ENCODE data around the gene REC8.
"Not testable (repeated sequence)": the region's sequence is repeated elsewhere in the genome, so short reads cannot be mapped to it uniquely, and the experiment has no call there.

REC8 gene

GRCh38 chr14:24185026-24185425 is 13.1 kb downstream of the REC8 start:
- no peak for DNase-seq

- no peak for DNase-seq
These were observed 13.9 kb downstream of the REC8 start for GRCh38 chr14:24185741-24186140.

- no peak for DNase-seq
These were observed 15.1 kb downstream of the REC8 start for GRCh38 chr14:24186831-24187538.

- DNase-seq = no peak
These were observed 15.6 kb downstream of the REC8 start for GRCh38 chr14:24187539-24187915.

GRCh38 chr14:24188251-24189058 is 16.6 kb downstream of the REC8 start, which contains the start of gene IPO4:
IPO4 (minus strand) TSS chr14:24188816; CDS start chr14:24188787, 29 bp downstream.
- DNase-seq = peak; percentile 96

GRCh38 chr14:24189059-24189375 is 17.1 kb downstream of the REC8 start:
- DNase-seq = no peak

GRCh38 chr14:24189460-24189859 is 17.6 kb downstream of the REC8 start:
- DNase-seq = no peak

- no peak for DNase-seq
These were observed 18.5 kb downstream of the REC8 start for GRCh38 chr14:24190416-24190815.

- no peak for DNase-seq
These were observed 21.1 kb downstream of the REC8 start for GRCh38 chr14:24192933-24193332.

GRCh38 chr14:24194186-24194872 is 22.4 kb downstream of the REC8 start:
- DNase-seq = no peak

- DNase-seq = no peak
These were observed 22.9 kb downstream of the REC8 start for GRCh38 chr14:24194873-24195185.

- peak; percentile 93 for DNase-seq
These were observed 23.5 kb downstream of the REC8 start, which contains the start of gene TM9SF1 for GRCh38 chr14:24195186-24196070. TM9SF1 (minus strand) TSS chr14:24195441; CDS start chr14:24195019, 422 bp downstream.

- DNase-seq = no peak
These were observed 24.5 kb downstream of the REC8 start for GRCh38 chr14:24196071-24197055.

- no peak for DNase-seq
These were observed 25.2 kb downstream of the REC8 start for GRCh38 chr14:24197056-24197450.

- DNase-seq = no peak
These were observed 27.1 kb downstream of the REC8 start for GRCh38 chr14:24198814-24199524.

GRCh38 chr14:24202538-24202937 is 30.7 kb downstream of the REC8 start:
- not testable (repeated sequence) for DNase-seq

GRCh38 chr14:24203249-24203886 is 31.5 kb downstream of the REC8 start:
- DNase-seq = not testable (repeated sequence)

GRCh38 chr14:24204163-24205146 is 32.6 kb downstream of the REC8 start:
- DNase-seq = no peak
